Ascending aorta (tissue), 2 donors: ENCODE results near the gene ALX4. TPM values are rescaled to one million over a fixed set of nuclear protein-coding genes. Genes with fewer than 3 reads are reported as not detected.

Source experiments
- DNase-seq, 2 donors: peaks; one replicate each; pipeline ENCODE4 v3.0.0-alpha.2; 2019; ENCODE audit warnings: low spot score in 2 of 2
- H3K27ac ChIP-seq, 2 donors: fragments of 200-600 bp; sonication (generic); one replicate each; pipeline ENCODE4 v1.5.1; 2016 to 2017; ENCODE audit warnings: mild to moderate bottlenecking in 1 of 2
- H3K27me3 ChIP-seq: fragments of 200-600 bp; sonication (generic); one replicate; pipeline ENCODE4 v1.5.1; 2017
- H3K36me3 ChIP-seq, 2 donors: fragments of 200-600 bp; sonication (generic); one replicate each; pipeline ENCODE4 v1.5.1; 2016
- H3K4me1 ChIP-seq, 2 donors: fragments of 200-600 bp; sonication (generic); one replicate each; pipeline ENCODE4 v1.5.1; 2016 to 2017; ENCODE audit warnings: mild to moderate bottlenecking in 1 of 2
- H3K4me3 ChIP-seq, 2 donors: fragments of 200-600 bp; sonication (generic); one replicate each; pipeline ENCODE4 v1.5.1; 2016 to 2017; ENCODE audit warnings: mild to moderate bottlenecking in 1 of 2
- H3K9me3 ChIP-seq, 2 donors: fragments of 200-600 bp; sonication (generic); one replicate each; pipeline ENCODE4 v1.5.1; 2016
- intact Hi-C: fragments of 100-400 bp; cut with DNase I; formaldehyde crosslinking; loops from one replicate; pipeline ENCODE4 v1.15.1; 2023
- total RNA-seq: library from RNA; depleted of rRNA; stranded (reverse); fragments of >200 nt; gene quantifications from one replicate; pipeline ENCODE4 v1.1.0, GENCODE V29; 2016
- TF ChIP-seq, protein P1 (sequence below), 3 experiments: fragments of 200-600 bp in 2 of 3; fragments of 450-650 bp in 1 of 3; sonication (generic) in 2 of 3; IDR thresholded peaks; one replicate each; pipeline ENCODE4 v1.5.1; 2016 to 2019; ENCODE audit warnings: antibody characterized with exemption in 3 of 3, mild to moderate bottlenecking in 1 of 3, moderate library complexity in 1 of 3

ALX4 gene
- total RNA-seq, 1 donor from 2014 or later: not detected

GRCh38 chr11:44275241-44275640, 34.7 kb downstream of the ALX4 start:
- H3K9me3 ChIP-seq: no peaks in the 10 kb centered on the region
- no peak overlapping the region for H3K27ac ChIP-seq
- no peaks in the 10 kb centered on the region for H3K27me3 ChIP-seq
- no peaks in the 10 kb centered on the region for H3K36me3 ChIP-seq
- no peak for DNase-seq
- H3K4me3 ChIP-seq: no peak overlapping the region
- TF ChIP-seq, protein P1, sequence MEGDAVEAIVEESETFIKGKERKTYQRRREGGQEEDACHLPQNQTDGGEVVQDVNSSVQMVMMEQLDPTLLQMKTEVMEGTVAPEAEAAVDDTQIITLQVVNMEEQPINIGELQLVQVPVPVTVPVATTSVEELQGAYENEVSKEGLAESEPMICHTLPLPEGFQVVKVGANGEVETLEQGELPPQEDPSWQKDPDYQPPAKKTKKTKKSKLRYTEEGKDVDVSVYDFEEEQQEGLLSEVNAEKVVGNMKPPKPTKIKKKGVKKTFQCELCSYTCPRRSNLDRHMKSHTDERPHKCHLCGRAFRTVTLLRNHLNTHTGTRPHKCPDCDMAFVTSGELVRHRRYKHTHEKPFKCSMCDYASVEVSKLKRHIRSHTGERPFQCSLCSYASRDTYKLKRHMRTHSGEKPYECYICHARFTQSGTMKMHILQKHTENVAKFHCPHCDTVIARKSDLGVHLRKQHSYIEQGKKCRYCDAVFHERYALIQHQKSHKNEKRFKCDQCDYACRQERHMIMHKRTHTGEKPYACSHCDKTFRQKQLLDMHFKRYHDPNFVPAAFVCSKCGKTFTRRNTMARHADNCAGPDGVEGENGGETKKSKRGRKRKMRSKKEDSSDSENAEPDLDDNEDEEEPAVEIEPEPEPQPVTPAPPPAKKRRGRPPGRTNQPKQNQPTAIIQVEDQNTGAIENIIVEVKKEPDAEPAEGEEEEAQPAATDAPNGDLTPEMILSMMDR (IDR thresholded peaks at IDR 0.05): no peak
- intact Hi-C loops: no loop called here
- H3K4me1 ChIP-seq: no peaks in the 10 kb centered on the region

DNA sequence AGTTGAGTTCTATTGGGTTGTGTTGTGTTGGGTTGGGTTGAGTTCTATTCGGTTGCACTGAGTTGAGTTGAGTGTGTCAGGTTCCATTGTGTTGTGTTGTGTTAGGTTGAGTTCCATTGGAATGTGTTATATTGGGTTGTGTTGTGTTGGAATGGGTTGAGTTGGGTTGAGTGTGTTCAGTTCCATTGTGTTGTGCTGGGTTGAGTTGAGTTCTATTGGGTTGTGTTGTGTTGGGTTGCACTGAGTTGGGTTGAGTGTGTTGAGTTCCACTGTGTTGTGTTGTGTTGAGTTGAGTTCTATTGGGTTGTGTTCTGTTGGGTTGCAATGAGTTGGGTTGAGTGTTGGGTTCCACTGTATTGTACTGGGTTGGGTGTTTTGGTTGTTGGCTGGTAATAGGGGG, 35.5 kb downstream of the ALX4 start:
- Histone ChIP-seq H3K36me3 (no peaks in the 10 kb centered on the region), H3K4me3 (no peak overlapping the region), H3K27ac (no peak overlapping the region), H3K9me3 (no peaks in the 10 kb centered on the region), H3K4me1 (no peaks in the 10 kb centered on the region), H3K27me3 (no peaks in the 10 kb centered on the region)
- DNase-seq: no peak
- TF ChIP-seq, protein P1 (IDR thresholded peaks at IDR 0.05): no peak
- intact Hi-C loops: no loop called here

DNA sequence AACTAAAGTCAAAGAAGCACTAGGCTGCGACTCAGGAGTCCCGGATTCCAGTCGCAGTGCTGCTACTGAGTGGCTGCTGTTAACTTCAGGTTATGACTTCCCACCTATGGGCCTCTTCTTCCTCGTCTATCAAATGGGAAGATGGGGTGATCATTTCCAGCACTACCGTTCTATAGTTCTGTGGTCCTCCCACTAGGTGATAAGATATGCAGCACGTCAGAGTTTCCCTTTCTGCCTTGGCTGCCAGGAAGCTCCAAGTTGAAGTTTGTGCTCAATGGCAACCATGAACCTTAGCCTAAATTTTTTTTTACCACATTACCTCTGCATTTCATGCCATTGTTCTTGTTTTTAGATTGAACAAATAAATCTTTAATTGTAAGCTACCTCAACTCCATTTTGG, 38.7 kb downstream of the ALX4 start:
- Histone ChIP-seq H3K27ac (no peak overlapping the region), H3K9me3 (no peaks in the 10 kb centered on the region), H3K4me1 (no peaks in the 10 kb centered on the region), H3K36me3 (no peaks in the 10 kb centered on the region), H3K4me3 (no peak overlapping the region), H3K27me3 (no peaks in the 10 kb centered on the region)
- intact Hi-C loops: no loop called here
- no peak for DNase-seq
- TF ChIP-seq, protein P1 (IDR thresholded peaks at IDR 0.05): no peak

DNA sequence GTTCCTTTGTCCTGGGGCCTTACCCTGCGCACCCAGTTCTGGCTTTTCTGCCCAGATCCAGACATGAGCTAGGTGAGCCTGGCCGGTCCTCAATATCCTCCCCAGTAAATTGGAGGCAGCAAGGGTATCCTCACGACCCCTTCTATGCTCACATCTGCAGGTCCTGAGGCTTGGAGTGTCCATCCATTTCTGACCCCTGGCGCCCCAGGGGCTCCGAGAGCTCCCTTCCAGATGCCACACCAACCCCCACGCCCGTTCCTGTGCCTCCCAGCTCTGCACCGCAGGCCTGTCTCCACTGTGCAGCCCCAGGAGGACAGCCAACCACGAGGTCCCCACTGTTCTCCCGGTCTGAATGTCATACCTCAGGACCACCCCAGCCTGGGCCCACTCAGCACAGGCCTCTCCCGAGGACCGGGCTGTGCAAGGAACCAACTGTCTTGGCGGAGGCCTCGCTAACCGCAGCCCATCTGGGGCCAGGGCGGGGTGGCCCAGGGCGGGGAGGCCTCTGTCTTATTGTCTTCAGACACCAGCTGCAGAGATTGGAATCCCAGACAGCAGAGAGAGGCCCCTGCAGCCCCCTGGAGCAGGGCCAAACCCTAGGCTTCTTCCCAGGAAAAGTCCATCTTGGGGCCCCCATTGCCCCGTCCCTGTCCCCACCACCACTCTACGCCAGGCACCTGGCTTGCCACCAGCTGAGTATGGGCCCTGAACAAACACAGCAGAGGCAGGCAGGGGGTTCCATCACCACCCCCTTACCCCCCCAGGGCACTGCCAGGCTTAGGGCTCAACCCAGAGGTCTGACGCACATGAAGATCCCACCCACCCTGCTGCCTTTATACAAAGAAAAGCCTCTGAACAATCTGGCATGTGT, 39.3 kb downstream of the ALX4 start:
- no peaks in the 10 kb centered on the region for H3K36me3 ChIP-seq
- no peak overlapping the region for H3K4me3 ChIP-seq
- TF ChIP-seq, protein P1 (IDR thresholded peaks at IDR 0.05): no peak
- DNase-seq: no peak
- H3K27ac ChIP-seq: no peak overlapping the region
- H3K27me3 ChIP-seq: no peaks in the 10 kb centered on the region
- no peaks in the 10 kb centered on the region for H3K4me1 ChIP-seq
- intact Hi-C loops: no loop called here
- H3K9me3 ChIP-seq: no peaks in the 10 kb centered on the region

DNA sequence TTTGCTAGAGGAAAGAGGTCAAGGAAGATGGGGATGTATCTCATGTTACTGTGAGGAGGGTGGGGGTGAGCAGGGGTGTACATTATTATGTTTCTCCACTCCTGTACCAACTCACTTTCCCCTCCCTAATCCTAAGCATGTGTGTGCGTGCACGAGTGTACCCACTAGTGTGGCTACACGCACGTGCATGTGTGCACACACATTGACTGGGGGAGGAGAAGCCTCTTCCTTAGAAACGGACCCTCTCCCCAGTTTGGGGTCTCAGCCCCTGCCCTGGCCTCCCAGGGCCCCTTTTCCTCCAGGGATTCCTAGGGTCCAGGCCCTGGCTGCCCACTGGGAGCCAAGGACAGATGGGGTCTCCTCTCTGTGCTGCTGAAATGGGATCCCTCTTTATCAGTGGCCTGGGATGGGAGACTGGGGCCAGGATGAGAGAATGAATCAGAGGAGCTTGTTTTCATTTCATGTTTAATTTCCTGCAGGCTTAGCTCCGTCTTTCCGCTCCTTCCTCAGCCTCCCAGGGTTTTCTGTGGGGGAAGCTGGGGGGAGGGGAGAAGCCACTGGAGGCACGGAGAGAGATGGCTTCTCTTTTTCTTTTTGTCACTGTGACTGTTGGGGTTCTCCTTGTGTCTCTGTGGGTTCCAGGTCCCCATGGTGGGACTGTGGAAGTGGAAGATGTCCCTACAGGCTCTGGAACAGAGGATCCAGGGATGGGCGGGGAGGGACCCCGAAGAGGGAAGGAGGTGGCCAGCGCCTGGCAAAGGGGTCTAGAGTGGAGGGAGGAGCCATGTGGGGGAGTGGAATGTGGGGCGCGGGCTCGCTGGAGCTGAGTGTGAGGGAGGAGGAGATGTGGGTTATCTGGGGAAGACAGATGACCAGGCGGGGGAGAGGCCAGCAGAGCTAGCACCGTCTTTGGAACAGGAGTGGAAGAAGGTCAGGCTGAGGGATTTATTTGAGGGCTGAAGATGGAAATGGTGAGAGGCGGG, 40.3 kb downstream of the ALX4 start:
- Histone ChIP-seq H3K4me1 (no peaks in the 10 kb centered on the region), H3K27me3 (no peaks in the 10 kb centered on the region), H3K9me3 (no peaks in the 10 kb centered on the region), H3K27ac (no peak overlapping the region), H3K4me3 (no peak overlapping the region), H3K36me3 (no peaks in the 10 kb centered on the region)
- TF ChIP-seq, protein P1 (IDR thresholded peaks at IDR 0.05): no peak
- intact Hi-C loops: no loop called here
- no peak for DNase-seq
